Gastroesophageal sphincter (tissue), 4 donors: Measurements from ENCODE around the gene DONSON. TPM values are rescaled to one million over a fixed set of nuclear protein-coding genes. Genes with fewer than 3 reads are reported as not detected.

Experiments
- ATAC-seq: fragments of 150-250 bp; one replicate; pipeline ENCODE4 v1.9.1; 2016; ENCODE audit warnings: mild to moderate bottlenecking, moderate library complexity
- H3K27ac ChIP-seq, 4 donors: fragments of 200-600 bp; sonication (generic) in 3 of 4; 1 replicate in 3 of 4; 2 replicates in 1 of 4; pipeline ENCODE4 v1.5.1; 2016 to 2019
- H3K27me3 ChIP-seq: fragments of 200-600 bp; sonication (generic); one replicate; pipeline ENCODE4 v1.5.1; 2019
- H3K36me3 ChIP-seq, 2 donors: fragments of 200-600 bp; sonication (generic); one replicate each; pipeline ENCODE4 v1.5.1; 2019; ENCODE audit warnings: control low read depth in 1 of 2
- H3K4me1 ChIP-seq, 3 donors: fragments of 200-600 bp; sonication (generic); 1 replicate in 2 of 3; 2 replicates in 1 of 3; pipeline ENCODE4 v1.5.1; 2016 to 2019; ENCODE audit warnings: control low read depth in 2 of 3
- H3K4me3 ChIP-seq, 2 donors: fragments of 200-600 bp; sonication (generic); one replicate each; pipeline ENCODE4 v1.5.1; 2019; ENCODE audit warnings: mild to moderate bottlenecking in 1 of 2, moderate library complexity in 1 of 2
- H3K9me3 ChIP-seq, 3 donors: fragments of 200-600 bp; sonication (generic); one replicate each; pipeline ENCODE4 v1.5.1; 2017 to 2019; ENCODE audit warnings: control low read depth in 2 of 3
- CTCF ChIP-seq, 4 experiments: fragments of 200-600 bp in 2 of 4; fragments of 450-650 bp in 2 of 4; sonication (generic) in 1 of 4; IDR thresholded peaks; one replicate each; pipeline ENCODE4 v1.5.1; 2017 to 2019; ENCODE audit warnings: antibody characterized with exemption in 4 of 4, mild to moderate bottlenecking in 2 of 4, moderate library complexity in 2 of 4
- EP300 ChIP-seq: sonication (generic); formaldehyde crosslinking; IDR thresholded peaks from one replicate; pipeline ENCODE4 v1.6.1; 2017; ENCODE audit warnings: antibody characterized with exemption, mild to moderate bottlenecking
- POLR2A ChIP-seq, 2 donors: fragments of 450-650 bp; IDR thresholded peaks; one replicate each; pipeline ENCODE4 v1.6.1; 2017; ENCODE audit warnings: antibody characterized with exemption in 2 of 2, mild to moderate bottlenecking in 2 of 2, moderate library complexity in 1 of 2
- POLR2AphosphoS5 ChIP-seq: sonication (generic); formaldehyde crosslinking; IDR thresholded peaks from one replicate; pipeline ENCODE4 v1.6.1; 2017; ENCODE audit warnings: antibody characterized with exemption
- WGBS, 2 donors: methylation state at CpG; one replicate each; pipeline ENCODE4 v1.1.5; 2018; ENCODE audit warnings: low coverage in 1 of 2; 5-methylcytosine and 5-hydroxymethylcytosine counted together
- total RNA-seq, 4 donors: library from RNA; depleted of rRNA; stranded (reverse); fragments of >200 nt; gene quantifications; one replicate each; pipeline ENCODE4 v1.1.0, GENCODE V29; 2016

Gene DONSON
- total RNA-seq, 4 donors from 2014 or later = 3.1 to 7.2 (median 4.7) TPM

- no peaks in the 10 kb centered on the region for H3K4me1 ChIP-seq
- 88 to 90% methylated on average over 4 to 5 of the region's 7 CpGs for WGBS, 2 donors
- H3K36me3 ChIP-seq = peaks cover 0 to 93% of the 10 kb centered on the region in 2 donors
- H3K27ac ChIP-seq = no peak overlapping the region
- no peaks in the 10 kb centered on the region for H3K27me3 ChIP-seq
- ATAC-seq = no peak
- TF ChIP-seq CTCF (IDR thresholded peaks at IDR 0.05) (no peak), EP300 (no peak), POLR2AphosphoS5 (no peak), POLR2A (IDR thresholded peaks at IDR 0.05) (no peak)
- no peaks in the 10 kb centered on the region for H3K9me3 ChIP-seq
- H3K4me3 ChIP-seq = no peak overlapping the region
Measured at GRCh38 chr21:33611006-33611744, 22.7 kb upstream of the DONSON start.

DNA sequence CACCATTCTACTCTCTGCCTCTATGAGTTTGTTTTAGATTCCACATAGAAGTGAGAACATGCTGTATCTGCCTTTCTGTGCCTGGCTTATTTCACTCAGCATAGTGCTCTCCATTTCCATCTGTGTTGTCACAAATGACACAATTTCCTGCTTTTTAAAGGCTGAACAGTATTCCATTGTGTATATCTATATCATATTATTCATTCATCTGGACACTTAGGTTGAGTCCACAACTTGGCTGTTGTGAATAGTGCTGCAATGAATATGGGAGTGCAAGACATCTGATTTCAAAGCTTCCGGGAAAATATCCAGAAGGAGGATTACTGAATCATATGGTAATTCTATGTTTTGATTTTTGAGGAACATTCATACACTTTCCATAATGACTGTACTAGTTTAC lies 20.1 kb upstream of the DONSON start:
- Histone ChIP-seq H3K27me3 (no peaks in the 10 kb centered on the region), H3K27ac (no peak overlapping the region), H3K9me3 (no peaks in the 10 kb centered on the region), H3K4me1 (no peaks in the 10 kb centered on the region), H3K36me3 (peaks cover 0 to 82% of the 10 kb centered on the region in 2 donors), H3K4me3 (no peak overlapping the region)
- WGBS, 2 donors = 14 to 20% methylated on average over 1 of the region's 1 CpG
- peak; percentile 62 for TF ChIP-seq POLR2AphosphoS5
- no peak for TF ChIP-seq EP300
- TF ChIP-seq CTCF (IDR thresholded peaks at IDR 0.05) = no peak
- no peak for TF ChIP-seq POLR2A (IDR thresholded peaks at IDR 0.05)
- no peak for ATAC-seq

DNA sequence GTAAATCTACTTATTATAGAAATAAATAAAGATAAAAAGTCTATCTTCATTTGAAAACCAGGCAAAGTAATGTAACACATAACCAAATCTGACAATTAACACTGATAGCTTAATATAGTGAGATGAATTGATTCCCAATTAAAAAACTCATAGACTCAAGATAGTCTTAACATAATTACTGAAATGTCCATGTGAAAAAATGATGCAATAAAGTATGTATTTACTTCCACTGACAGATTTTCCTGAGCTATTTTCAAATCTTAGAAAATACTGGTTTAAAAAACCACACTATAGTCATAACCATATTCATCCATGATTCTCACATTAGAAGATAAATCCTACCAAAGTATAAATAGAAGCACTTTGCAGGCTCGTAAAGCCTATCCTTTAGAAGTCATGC lies 9.6 kb upstream of the DONSON start:
- H3K36me3 ChIP-seq = peaks cover 13 to 96% of the 10 kb centered on the region in 2 donors
- H3K4me3 ChIP-seq = no peak overlapping the region

GRCh38 chr21:33587792-33588484 lies 546 bp downstream of the DONSON start:
- Histone ChIP-seq H3K27me3 (no peaks in the 10 kb centered on the region), H3K27ac (peak overlapping the region; percentile 69 to 95 (median 92)), H3K36me3 (peaks cover 0 to 9% of the 10 kb centered on the region in 2 donors), H3K4me1 (peaks cover 0 to 15% (median 0%) of the 10 kb centered on the region in 3 donors), H3K9me3 (no peaks in the 10 kb centered on the region), H3K4me3 (peak overlapping the region; percentile 66 to 88)
- ATAC-seq = peak; percentile 33
- 7% methylated on average over 9 of the region's 57 CpGs; no CpG with 5 or more reads in 1 of the 2 donors for WGBS, 2 donors
- no peak for TF ChIP-seq EP300
- no peak for TF ChIP-seq POLR2AphosphoS5
- no peak for TF ChIP-seq POLR2A (IDR thresholded peaks at IDR 0.05)
- TF ChIP-seq CTCF (IDR thresholded peaks at IDR 0.05) = no peak

More for the DNA sequence above, 9.6 kb upstream of the DONSON start:
- H3K9me3 ChIP-seq = no peaks in the 10 kb centered on the region
- no peaks in the 10 kb centered on the region for H3K4me1 ChIP-seq
- ATAC-seq = no peak
- 52 to 71% methylated on average over 1 of the region's 1 CpG for WGBS, 2 donors
- H3K27ac ChIP-seq = no peak overlapping the region
- no peak for TF ChIP-seq POLR2A (IDR thresholded peaks at IDR 0.05)
- no peak for TF ChIP-seq EP300
- TF ChIP-seq POLR2AphosphoS5 = no peak
- TF ChIP-seq CTCF (IDR thresholded peaks at IDR 0.05) = no peak
- no peaks in the 10 kb centered on the region for H3K27me3 ChIP-seq
